GM21723 (cell line): ENCODE measurements around the gene KPNA3.
A peak's percentile ranks its signal among the peaks of the same experiment; 100 is the strongest.
"Not testable (repeated sequence)": the region's sequence is repeated elsewhere in the genome, so short reads cannot be mapped to it uniquely, and the experiment has no call there.

Source experiments
- ATAC-seq: cut with Tn5 transposase; IDR thresholded peaks from one replicate; pipeline ENCODE4 v1.9.1; 2021; ENCODE audit warnings: mild to moderate bottlenecking, moderate library complexity; ENCODE audit not compliant: unreplicated experiment

Gene KPNA3

DNA sequence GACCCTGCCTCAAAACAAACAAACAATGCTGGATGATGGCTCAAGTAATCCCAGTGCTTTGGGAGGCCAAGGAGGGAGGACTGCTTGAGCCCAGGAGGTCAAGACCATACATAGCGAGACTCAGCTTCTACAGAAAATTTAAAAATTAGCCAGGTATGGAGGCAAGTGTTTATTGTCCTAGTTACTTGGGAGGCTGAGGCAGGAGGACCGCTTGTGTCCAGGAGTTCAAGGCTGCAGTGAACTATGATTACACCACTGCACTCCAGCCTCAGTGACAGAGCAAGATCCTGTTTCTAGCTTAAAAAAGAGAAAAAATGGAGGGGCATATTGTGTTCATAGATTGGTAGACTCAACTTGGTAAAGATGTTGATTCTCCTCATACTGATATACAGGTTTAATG is 36.2 kb downstream of the KPNA3 start:
- ATAC-seq, result no peak

DNA sequence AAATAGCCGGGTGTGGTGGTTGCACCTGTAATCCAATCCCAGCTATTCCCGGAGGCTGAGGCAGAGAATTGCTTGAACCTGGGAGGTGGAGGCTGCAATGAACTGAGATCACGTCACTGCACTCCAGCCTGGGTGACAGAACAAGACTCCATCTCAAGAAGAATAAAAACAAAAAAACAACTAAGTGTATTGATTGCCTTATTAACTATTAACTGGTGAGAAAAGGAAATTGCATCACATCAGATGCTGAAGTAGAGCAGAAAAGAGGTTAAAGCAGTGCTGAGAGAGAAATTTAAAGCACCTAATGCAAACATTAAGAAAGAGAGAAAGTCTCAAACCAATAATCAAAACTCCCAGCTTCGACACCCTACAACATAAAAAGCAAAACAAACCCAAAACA is 38.3 kb downstream of the KPNA3 start:
- ATAC-seq, result no peak

- ATAC-seq, result no peak
Observed at GRCh38 chr13:49749848-49750247, 42.6 kb downstream of the KPNA3 start.

GRCh38 chr13:49746111-49746510 is 46.4 kb downstream of the KPNA3 start:
- ATAC-seq, result no peak

- no peak for ATAC-seq
Observed at GRCh38 chr13:49740870-49741269, 51.6 kb downstream of the KPNA3 start.

- ATAC-seq, result no peak
Observed at GRCh38 chr13:49739498-49740187, 52.8 kb downstream of the KPNA3 start.

- ATAC-seq, result no peak
Observed at GRCh38 chr13:49733181-49733951, 59.1 kb downstream of the KPNA3 start.

GRCh38 chr13:49731766-49732165 is 60.7 kb downstream of the KPNA3 start:
- no peak for ATAC-seq

- no peak for ATAC-seq
Observed at GRCh38 chr13:49716615-49717014, 75.9 kb downstream of the KPNA3 start.

GRCh38 chr13:49714757-49715156 is 77.7 kb downstream of the KPNA3 start:
- ATAC-seq, result no peak

GRCh38 chr13:49711218-49711863 is 81.1 kb downstream of the KPNA3 start:
- no peak for ATAC-seq

DNA sequence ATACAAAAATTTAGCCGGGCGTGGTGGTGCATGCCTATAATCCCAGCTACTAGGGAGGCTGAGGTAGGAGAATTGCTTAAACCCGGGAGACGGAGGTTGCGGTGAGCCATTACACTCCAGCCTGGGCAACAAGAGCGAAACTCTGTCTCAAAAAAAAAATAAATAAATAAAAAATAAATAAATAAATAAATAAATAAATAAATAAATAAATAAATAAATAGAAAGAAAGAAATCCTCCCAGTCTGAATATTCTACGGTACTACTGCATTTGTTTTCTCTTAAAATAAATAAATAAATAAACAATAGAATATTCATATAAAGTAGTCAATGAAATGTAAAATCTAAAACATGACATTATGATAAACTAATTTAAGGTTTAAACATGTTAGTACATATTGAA is 88.2 kb downstream of the KPNA3 start:
- ATAC-seq, result not testable (repeated sequence)

DNA sequence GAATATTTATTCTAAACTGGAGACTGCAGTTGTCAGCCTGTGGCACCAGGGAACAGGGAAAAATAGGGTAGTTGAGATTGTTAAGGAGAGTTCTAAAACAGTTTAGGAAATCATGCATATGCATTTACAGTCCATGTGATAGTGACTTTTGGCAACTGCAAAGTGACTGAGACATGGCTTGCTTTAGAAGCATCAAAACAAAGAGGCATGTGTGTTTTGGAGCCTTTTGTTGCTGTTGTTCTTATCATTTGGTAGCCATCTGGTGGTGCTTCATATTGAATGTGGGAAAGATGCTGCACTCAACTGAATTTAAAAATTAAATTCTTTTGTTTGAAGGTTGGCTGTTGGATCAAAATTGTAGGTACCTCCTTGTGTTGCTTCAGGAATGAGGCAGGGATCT is 91.0 kb downstream of the KPNA3 start:
- no peak for ATAC-seq

- no peak for ATAC-seq
Observed at GRCh38 chr13:49697468-49697867, 95.0 kb downstream of the KPNA3 start.

DNA sequence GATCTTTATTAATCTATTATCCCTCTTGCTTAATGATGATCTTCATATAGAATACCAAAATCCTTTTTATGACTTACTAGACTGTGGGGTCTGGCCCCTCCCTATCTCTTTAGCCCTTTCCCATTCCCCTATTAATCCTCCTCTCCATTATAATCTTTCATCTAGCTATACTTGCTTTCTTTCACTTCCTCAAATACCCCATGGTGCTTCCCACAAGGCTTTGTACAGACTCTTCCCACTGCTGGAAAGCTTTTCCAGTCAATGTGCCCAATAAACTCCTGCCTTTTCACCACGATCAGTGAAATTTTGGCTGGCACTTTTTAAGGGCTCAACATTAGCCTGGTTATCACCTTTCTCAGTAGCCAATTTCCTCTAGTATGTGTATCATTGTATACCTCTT is 98.0 kb downstream of the KPNA3 start:
- ATAC-seq, result no peak

GRCh38 chr13:49693877-49694276 is 98.6 kb downstream of the KPNA3 start:
- ATAC-seq, result no peak

DNA sequence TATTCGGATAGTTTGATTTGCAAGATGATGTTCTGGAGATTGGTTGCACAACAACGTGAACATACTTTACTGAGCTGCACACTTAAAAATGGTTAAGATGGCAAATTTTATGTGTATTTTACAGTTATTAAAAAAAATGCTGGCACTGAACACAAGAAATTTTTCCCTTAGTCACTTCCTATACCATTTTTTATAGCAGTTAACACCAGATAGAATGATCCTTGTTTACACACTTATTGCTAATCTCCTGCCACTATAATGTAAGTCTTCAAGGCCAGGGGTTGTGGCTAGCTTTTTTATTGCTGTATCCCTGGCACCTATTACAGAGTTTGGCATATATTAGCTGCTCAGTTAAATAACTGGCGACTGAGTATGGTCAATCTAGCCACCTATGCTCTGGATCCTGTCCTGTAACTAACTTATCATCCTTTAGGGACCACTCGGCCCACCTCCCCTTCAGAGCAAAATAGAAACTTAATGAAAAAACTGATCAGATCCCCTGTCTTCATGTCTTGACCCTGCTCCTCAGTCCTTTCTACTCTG is 99.2 kb downstream of the KPNA3 start:
- ATAC-seq, result no peak

DNA sequence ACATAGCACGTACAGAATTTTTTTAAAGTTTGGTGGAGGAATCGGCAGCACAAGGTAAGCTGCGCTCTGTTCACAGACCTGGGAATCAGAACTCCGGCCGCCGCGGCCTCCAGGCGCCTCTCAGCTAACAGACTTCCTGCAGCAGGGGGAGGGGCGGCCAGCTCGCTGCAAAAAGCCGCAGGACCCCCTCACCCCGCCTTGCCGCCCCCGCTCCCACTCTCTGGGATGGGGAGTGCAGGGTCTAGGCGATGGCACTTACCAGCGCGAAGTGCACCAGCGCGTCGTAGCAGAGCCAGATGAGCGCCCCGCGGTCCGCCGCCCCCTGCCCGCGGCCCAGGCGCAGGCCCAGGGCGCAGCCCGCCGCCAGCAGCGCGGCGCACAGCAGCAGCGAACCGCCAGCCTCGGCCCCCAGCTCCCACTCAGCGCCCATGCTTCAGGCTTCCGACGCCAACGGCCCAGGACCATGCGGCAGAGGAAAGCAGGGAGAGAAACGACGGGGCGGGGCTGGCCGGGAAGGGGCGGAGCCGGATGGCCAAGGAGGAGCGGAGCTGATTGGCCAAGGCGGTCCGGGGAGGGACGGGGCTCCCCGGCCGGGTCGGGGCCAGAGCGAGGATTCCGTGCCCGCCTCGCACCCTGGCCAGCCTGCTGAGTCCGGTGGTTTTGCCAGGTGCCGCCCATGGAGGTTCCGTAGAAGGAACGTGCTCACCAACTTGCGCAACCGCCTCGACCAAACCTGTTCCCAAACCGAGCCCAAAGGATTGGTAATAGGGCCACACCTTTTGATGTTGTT is 101.3 kb downstream of the KPNA3 start, which contains the start of gene EBPL:
TSS of gene EBPL (minus strand) at position 492 of the 790 bp plus-strand sequence. CDS start at position 430, 62 bp downstream.
- peak; percentile 97 for ATAC-seq

DNA sequence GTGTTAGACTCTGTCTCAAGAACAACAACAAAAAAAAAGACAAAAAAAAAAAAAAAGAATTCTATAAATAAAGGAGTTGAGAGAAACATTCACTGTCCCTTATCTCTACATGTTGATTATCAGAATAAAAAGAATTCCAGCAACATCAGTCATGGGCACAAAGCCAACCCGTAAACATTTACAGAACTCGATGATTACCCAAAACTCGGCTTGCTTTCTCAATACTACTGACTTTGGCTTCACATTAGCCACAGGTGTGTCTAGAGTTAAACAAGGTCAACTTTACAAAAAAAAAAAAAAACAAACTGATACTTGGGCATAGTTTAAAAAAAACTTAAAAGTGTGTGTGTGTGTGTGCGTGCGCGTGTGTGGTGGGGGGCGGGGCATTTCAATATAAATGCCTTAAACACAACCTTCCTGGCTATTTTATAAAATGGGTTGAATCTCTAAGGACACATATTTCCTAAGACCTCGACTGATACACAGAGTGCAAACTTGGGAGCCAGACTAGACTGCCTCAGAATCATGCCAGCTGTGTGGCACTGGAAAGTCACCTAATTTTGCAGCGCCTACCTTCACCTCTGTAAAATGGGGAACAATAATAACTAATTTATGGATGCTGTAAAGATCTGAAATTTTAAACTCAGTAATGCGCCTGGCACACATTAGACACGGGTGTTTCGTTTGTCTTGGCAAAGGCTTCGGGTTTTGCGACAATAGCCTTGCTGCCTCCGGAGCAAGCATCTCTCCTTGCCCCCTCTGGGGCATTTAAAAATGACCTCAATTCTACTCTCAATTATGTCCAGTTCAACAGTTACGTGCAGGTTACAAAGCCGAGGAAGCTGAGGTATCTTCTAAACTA is 102.1 kb downstream of the KPNA3 start:
- peak; percentile 31 for ATAC-seq

DNA sequence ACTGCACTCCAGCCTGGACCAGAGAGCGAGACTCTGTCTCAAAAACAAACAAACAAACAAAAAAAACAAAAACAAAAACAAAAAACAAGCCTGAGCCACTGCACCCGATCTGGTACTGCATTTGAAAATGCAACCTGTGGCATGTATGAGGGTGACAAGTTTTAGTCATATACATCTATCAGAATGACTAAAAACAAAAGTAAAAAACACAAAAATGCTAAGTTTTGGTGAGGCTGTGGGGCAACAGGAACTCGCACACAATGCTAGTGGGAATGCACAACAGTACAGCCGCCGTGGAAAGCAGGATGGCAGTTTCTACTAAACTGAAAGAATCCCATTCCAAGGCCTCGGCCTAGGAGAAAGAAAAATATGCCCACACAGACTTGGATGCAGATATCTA is 109.0 kb downstream of the KPNA3 start:
- ATAC-seq, result peak; percentile 75
